Measurements from ENCODE around the gene PCDHGA1.

The PCDHGA1 gene

DNA sequence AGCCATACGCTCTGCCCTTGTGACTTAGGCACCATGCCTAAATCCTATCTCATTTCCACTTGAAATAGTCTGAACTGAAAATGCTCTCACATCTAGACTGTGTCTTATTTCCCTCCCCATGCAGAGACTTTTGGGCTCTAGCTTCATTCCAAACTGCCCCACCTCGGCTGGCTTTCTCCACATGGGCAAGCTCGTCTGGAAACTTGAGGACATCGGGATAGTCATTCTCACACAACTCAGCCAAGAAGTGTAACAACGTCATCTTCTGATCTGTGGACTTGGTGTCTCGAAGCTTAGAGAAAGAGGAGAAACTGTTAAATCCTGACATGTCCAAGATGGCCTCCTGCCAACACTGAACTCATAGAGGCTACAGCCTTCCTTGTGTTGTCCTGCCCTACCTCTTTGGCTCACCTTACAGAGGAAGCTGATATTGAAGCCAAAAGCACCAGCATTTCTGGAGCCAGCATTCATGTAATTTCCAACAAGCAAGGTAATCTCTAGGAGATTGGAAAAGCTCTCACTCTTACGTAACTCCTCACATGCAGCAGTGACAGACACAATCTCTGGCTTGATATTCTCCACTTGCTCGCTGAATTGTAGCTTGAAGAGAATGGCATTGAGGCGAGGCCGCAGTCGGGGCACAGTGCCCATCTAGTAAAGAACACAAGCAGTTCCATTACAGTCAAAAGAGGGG lies 198.1 kb downstream of the PCDHGA1 start:
- 95 to 98% methylated on average over 10 of the region's 11 CpGs for WGBS, 2 experiments (ENCODE audit: insufficient coverage in 2 of 2)
- no peak overlapping the region for H3K27ac ChIP-seq (ENCODE audit: low read depth, low read length, severe bottlenecking)
- H3K4me3 ChIP-seq (ENCODE audit: extremely low read depth, insufficient read depth, low read length, poor library complexity, severe bottlenecking): no peak overlapping the region

DNA sequence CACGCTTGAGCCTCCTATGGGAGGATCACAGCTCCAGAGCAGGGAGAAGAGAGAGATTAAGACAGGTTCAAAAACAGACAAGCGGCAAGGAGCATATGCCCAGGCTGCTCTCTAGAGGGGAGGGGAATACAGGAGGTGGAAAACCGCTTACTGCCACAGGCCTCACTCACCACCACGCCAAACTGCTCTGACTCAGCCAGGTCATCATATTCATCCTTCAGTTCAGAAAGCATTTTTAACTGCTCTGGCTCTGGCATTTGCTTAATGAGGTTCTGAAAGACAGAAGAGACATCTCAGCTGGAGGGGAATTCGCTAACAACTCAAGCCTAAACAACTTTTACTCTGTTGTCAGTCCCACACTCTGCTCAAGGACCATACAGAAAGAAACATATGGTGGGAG lies 198.7 kb downstream of the PCDHGA1 start:
- 94 to 100% methylated on average over 2 of the region's 5 CpGs for whole genome bisulfite sequencing, 2 experiments (ENCODE audit: insufficient coverage in 2 of 2)
- Histone ChIP-seq H3K9me3 (ENCODE audit: control insufficient read depth, low read length) (no peaks in the 10 kb centered on the region), H3K4me1 (ENCODE audit: control insufficient read depth, insufficient read depth, low read length, poor library complexity, severe bottlenecking) (peaks cover 15% of the 10 kb centered on the region), H3K27ac (ENCODE audit: low read depth, low read length, severe bottlenecking) (no peak overlapping the region), H3K4me3 (ENCODE audit: extremely low read depth, insufficient read depth, low read length, poor library complexity, severe bottlenecking) (no peak overlapping the region), H3K36me3 (ENCODE audit: control insufficient read depth, insufficient read depth, low read length) (peaks cover 74% of the 10 kb centered on the region)

More for the DNA sequence above, 198.1 kb downstream of the PCDHGA1 start:
- no peaks in the 10 kb centered on the region for H3K9me3 ChIP-seq (ENCODE audit: control insufficient read depth, low read length)
- peaks cover 74% of the 10 kb centered on the region for H3K36me3 ChIP-seq (ENCODE audit: control insufficient read depth, insufficient read depth, low read length)
- H3K4me1 ChIP-seq (ENCODE audit: control insufficient read depth, insufficient read depth, low read length, poor library complexity, severe bottlenecking): peaks cover 21% of the 10 kb centered on the region

DNA sequence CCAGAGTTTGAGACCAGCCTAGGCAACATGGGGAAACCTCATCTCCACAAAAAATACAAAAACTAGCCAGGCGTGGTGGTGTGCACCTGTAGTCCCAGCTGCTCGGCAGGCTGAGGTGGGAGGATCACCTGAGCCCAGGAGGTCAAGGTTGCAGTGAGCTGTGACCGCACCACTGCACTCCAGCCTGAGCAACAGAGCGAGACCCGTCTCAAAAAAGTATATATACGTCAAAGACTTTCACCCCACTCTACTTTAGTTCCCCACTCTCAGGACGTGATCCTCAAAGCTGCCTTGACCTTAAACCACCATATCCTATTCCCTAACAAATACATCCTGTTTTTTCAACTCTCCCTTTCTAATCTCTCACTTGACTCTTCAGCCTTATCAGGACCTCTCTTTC lies 199.6 kb downstream of the PCDHGA1 start:
- no peak overlapping the region for H3K4me3 ChIP-seq (ENCODE audit: extremely low read depth, insufficient read depth, low read length, poor library complexity, severe bottlenecking)
- H3K9me3 ChIP-seq (ENCODE audit: control insufficient read depth, low read length): no peaks in the 10 kb centered on the region
- peaks cover 8% of the 10 kb centered on the region for H3K4me1 ChIP-seq (ENCODE audit: control insufficient read depth, insufficient read depth, low read length, poor library complexity, severe bottlenecking)
- WGBS, 2 experiments (ENCODE audit: insufficient coverage in 2 of 2): 94 to 95% methylated on average over 7 of the region's 7 CpGs
- no peak overlapping the region for H3K27ac ChIP-seq (ENCODE audit: low read depth, low read length, severe bottlenecking)
- H3K36me3 ChIP-seq (ENCODE audit: control insufficient read depth, insufficient read depth, low read length): peaks cover 78% of the 10 kb centered on the region

DNA sequence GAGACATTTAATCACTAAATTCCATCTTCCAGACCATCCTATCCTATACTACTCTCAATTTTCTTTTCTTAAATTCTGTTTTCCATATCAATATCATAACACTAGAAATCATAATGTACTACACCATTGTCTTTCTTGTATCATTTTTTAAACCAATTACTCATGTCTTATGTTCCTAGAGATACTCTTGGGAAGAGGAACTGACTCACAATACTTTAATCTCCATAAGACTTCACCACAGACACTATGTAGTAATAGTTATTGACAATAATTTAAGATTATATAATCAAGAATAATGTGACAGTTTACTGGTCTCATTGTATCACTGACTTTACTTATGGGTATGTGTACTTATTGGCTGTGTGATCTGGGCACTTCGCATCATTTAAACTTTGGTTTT lies 202.4 kb downstream of the PCDHGA1 start:
- 100% methylated on average over 1 of the region's 1 CpG; no CpG with 5 or more reads in 1 of the 2 experiments for WGBS, 2 experiments (ENCODE audit: insufficient coverage in 2 of 2)
- Histone ChIP-seq H3K4me1 (ENCODE audit: control insufficient read depth, insufficient read depth, low read length, poor library complexity, severe bottlenecking) (no peaks in the 10 kb centered on the region), H3K27ac (ENCODE audit: low read depth, low read length, severe bottlenecking) (no peak overlapping the region), H3K4me3 (ENCODE audit: extremely low read depth, insufficient read depth, low read length, poor library complexity, severe bottlenecking) (no peak overlapping the region), H3K9me3 (ENCODE audit: control insufficient read depth, low read length) (no peaks in the 10 kb centered on the region), H3K36me3 (ENCODE audit: control insufficient read depth, insufficient read depth, low read length) (peaks cover 65% of the 10 kb centered on the region)

- H3K27ac ChIP-seq (ENCODE audit: low read depth, low read length, severe bottlenecking): no peak overlapping the region
- H3K4me1 ChIP-seq (ENCODE audit: control insufficient read depth, insufficient read depth, low read length, poor library complexity, severe bottlenecking): no peaks in the 10 kb centered on the region
- H3K36me3 ChIP-seq (ENCODE audit: control insufficient read depth, insufficient read depth, low read length): peaks cover 55% of the 10 kb centered on the region
- no peaks in the 10 kb centered on the region for H3K9me3 ChIP-seq (ENCODE audit: control insufficient read depth, low read length)
- 83% methylated on average over 1 of the region's 1 CpG; no CpG with 5 or more reads in 1 of the 2 experiments for WGBS, 2 experiments (ENCODE audit: insufficient coverage in 2 of 2)
- H3K4me3 ChIP-seq (ENCODE audit: extremely low read depth, insufficient read depth, low read length, poor library complexity, severe bottlenecking): no peak overlapping the region
Observed at GRCh38 chr5:141533897-141534296, 203.6 kb downstream of the PCDHGA1 start.

GRCh38 chr5:141534492-141535213 lies 204.3 kb downstream of the PCDHGA1 start:
- H3K4me1 ChIP-seq (ENCODE audit: control insufficient read depth, insufficient read depth, low read length, poor library complexity, severe bottlenecking): no peaks in the 10 kb centered on the region
- WGBS, 2 experiments (ENCODE audit: insufficient coverage in 2 of 2): 89 to 97% methylated on average over 2 to 4 of the region's 4 CpGs

DNA sequence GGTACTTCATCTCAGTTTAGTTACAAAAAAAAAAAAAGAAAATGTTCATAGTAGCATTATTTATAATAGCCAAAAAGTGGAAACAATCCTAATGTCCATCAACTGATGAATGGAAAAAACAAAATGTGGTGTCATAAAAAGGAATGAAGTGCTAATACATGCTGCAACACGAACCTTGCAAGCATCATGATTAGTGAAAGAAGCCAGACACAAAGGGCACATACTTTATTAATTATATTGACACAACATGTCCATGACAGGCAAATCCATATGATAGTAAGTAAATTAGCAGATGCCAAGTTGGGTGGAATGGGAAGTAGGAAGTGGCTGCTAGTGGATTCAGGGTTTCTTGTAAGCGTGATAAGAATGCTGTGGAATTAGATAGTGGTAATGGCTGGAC lies 212.7 kb downstream of the PCDHGA1 start:
- Histone ChIP-seq H3K27ac (ENCODE audit: low read depth, low read length, severe bottlenecking) (no peak overlapping the region), H3K9me3 (ENCODE audit: control insufficient read depth, low read length) (peaks cover 10% of the 10 kb centered on the region), H3K4me1 (ENCODE audit: control insufficient read depth, insufficient read depth, low read length, poor library complexity, severe bottlenecking) (no peaks in the 10 kb centered on the region), H3K36me3 (ENCODE audit: control insufficient read depth, insufficient read depth, low read length) (peaks cover 44% of the 10 kb centered on the region), H3K4me3 (ENCODE audit: extremely low read depth, insufficient read depth, low read length, poor library complexity, severe bottlenecking) (no peak overlapping the region)
- whole genome bisulfite sequencing, 2 experiments (ENCODE audit: insufficient coverage in 2 of 2): 80% methylated on average over 1 of the region's 2 CpGs; no CpG with 5 or more reads in 1 of the 2 experiments

More at GRCh38 chr5:141534492-141535213, 204.3 kb downstream of the PCDHGA1 start:
- Histone ChIP-seq H3K27ac (ENCODE audit: low read depth, low read length, severe bottlenecking) (no peak overlapping the region), H3K4me3 (ENCODE audit: extremely low read depth, insufficient read depth, low read length, poor library complexity, severe bottlenecking) (no peak overlapping the region), H3K9me3 (ENCODE audit: control insufficient read depth, low read length) (no peaks in the 10 kb centered on the region), H3K36me3 (ENCODE audit: control insufficient read depth, insufficient read depth, low read length) (peaks cover 54% of the 10 kb centered on the region)

GRCh38 chr5:141547488-141547887 lies 217.2 kb downstream of the PCDHGA1 start:
- H3K4me3 ChIP-seq (ENCODE audit: extremely low read depth, insufficient read depth, low read length, poor library complexity, severe bottlenecking): no peak overlapping the region
- no CpG with 5 or more reads among the region's 1 CpG for WGBS, 2 experiments (ENCODE audit: insufficient coverage in 2 of 2)
- no peaks in the 10 kb centered on the region for H3K4me1 ChIP-seq (ENCODE audit: control insufficient read depth, insufficient read depth, low read length, poor library complexity, severe bottlenecking)
- H3K27ac ChIP-seq (ENCODE audit: low read depth, low read length, severe bottlenecking): no peak overlapping the region
- H3K36me3 ChIP-seq (ENCODE audit: control insufficient read depth, insufficient read depth, low read length): peaks cover 51% of the 10 kb centered on the region
- H3K9me3 ChIP-seq (ENCODE audit: control insufficient read depth, low read length): peaks cover 16% of the 10 kb centered on the region

DNA sequence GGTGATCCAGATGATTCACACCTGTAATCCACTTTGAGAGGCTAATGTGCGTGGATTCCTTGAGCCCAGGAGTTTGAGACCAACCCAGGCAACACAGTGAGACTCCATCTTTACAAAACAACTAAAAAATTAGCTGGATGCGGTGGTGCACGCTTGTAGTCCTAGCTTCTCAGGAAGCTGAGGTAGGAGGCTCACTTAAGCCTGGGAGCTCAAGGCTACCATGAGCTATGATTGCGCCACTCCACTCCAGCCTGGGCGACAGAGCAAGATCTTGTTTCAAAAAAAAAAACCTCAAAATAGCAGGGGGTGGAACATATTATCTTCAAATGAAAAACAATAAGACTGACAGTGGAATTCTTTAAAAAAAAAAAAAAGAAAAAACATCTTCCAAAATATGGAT lies 217.6 kb downstream of the PCDHGA1 start:
- H3K4me1 ChIP-seq (ENCODE audit: control insufficient read depth, insufficient read depth, low read length, poor library complexity, severe bottlenecking): no peaks in the 10 kb centered on the region
- WGBS, 2 experiments (ENCODE audit: insufficient coverage in 2 of 2): 94 to 100% methylated on average over 3 to 4 of the region's 5 CpGs
- H3K4me3 ChIP-seq (ENCODE audit: extremely low read depth, insufficient read depth, low read length, poor library complexity, severe bottlenecking): no peak overlapping the region
- no peak overlapping the region for H3K27ac ChIP-seq (ENCODE audit: low read depth, low read length, severe bottlenecking)
- H3K9me3 ChIP-seq (ENCODE audit: control insufficient read depth, low read length): peaks cover 16% of the 10 kb centered on the region
- H3K36me3 ChIP-seq (ENCODE audit: control insufficient read depth, insufficient read depth, low read length): peaks cover 55% of the 10 kb centered on the region

- peaks cover 28% of the 10 kb centered on the region for H3K4me1 ChIP-seq (ENCODE audit: control insufficient read depth, insufficient read depth, low read length, poor library complexity, severe bottlenecking)
- H3K9me3 ChIP-seq (ENCODE audit: control insufficient read depth, low read length): no peaks in the 10 kb centered on the region
- WGBS, 2 experiments (ENCODE audit: insufficient coverage in 2 of 2): 61 to 100% methylated on average over 4 to 7 of the region's 11 CpGs
- no peak overlapping the region for H3K4me3 ChIP-seq (ENCODE audit: extremely low read depth, insufficient read depth, low read length, poor library complexity, severe bottlenecking)
- H3K27ac ChIP-seq (ENCODE audit: low read depth, low read length, severe bottlenecking): peak overlapping the region; percentile 72
- H3K36me3 ChIP-seq (ENCODE audit: control insufficient read depth, insufficient read depth, low read length): peaks cover 63% of the 10 kb centered on the region
Observed at GRCh38 chr5:141557681-141558136, 227.4 kb downstream of the PCDHGA1 start.

GRCh38 chr5:141558150-141558549 lies 227.8 kb downstream of the PCDHGA1 start:
- Histone ChIP-seq H3K9me3 (ENCODE audit: control insufficient read depth, low read length) (no peaks in the 10 kb centered on the region), H3K36me3 (ENCODE audit: control insufficient read depth, insufficient read depth, low read length) (peaks cover 63% of the 10 kb centered on the region), H3K4me3 (ENCODE audit: extremely low read depth, insufficient read depth, low read length, poor library complexity, severe bottlenecking) (no peak overlapping the region), H3K27ac (ENCODE audit: low read depth, low read length, severe bottlenecking) (peak overlapping the region; percentile 72), H3K4me1 (ENCODE audit: control insufficient read depth, insufficient read depth, low read length, poor library complexity, severe bottlenecking) (peaks cover 28% of the 10 kb centered on the region)
- 0 to 51% methylated on average over 1 to 6 of the region's 6 CpGs for WGBS, 2 experiments (ENCODE audit: insufficient coverage in 2 of 2)
